Measurements from ENCODE around the gene ENTPD6.

Gene ENTPD6

DNA sequence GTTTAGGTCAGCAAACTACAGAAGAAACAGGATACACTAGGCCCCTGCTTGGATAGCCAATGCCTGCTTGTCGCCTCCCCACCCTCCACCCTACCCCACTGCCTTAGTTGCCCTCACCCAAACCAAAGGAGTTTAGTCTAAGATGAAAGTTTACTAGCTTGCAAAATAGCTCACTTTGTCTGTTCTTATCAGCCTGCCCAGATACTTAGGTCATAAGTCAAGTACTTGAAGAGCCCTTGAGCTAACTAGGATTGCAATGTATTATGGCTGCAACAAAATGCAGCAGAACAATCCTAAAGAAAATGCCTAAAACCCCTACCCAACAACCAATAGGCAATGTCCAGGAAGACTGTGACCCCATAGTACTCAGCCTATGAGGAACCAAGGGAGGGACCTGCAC, 7.3 kb upstream of the ENTPD6 start:
- no peak for DNase-seq

DNA sequence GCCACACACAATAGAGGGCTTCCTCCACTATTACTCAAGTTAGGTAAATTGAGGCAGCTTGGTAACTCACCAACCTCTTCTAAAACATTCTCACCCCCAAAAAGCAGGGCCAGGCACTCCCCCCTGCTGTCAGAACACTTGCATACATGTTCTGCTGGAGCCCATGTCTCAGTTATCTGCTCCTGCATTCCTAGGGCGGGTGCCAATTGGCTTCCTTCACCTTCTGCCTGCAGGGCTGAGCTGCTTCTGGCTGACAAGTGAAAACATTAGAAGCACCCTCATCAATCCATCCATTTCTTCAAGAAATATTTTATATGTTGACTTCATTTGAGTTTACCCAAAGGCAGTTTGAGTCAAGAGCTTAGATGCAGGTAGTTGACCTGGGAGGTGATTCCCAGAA, 4.5 kb upstream of the ENTPD6 start:
- no peak for DNase-seq

DNA sequence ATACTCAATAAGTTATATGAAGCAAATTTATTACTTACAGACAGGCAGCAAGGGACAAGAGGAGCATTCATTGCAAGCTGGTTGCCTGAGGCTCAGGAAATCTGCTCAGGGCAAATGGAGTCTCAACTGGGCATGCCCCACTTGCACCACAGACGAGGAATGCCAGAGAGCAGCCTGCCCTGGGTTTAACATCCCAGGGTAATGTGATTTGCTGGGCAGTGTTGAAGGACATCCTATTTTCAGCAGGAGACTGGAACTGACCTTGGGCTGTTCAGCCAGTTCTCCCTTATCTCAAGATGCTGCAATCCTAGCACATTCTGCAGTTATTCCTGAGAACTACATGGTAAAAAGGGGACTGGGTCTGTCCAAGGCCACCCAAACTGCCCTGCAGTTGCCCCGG, 3.8 kb upstream of the ENTPD6 start:
- no peak for DNase-seq

DNA sequence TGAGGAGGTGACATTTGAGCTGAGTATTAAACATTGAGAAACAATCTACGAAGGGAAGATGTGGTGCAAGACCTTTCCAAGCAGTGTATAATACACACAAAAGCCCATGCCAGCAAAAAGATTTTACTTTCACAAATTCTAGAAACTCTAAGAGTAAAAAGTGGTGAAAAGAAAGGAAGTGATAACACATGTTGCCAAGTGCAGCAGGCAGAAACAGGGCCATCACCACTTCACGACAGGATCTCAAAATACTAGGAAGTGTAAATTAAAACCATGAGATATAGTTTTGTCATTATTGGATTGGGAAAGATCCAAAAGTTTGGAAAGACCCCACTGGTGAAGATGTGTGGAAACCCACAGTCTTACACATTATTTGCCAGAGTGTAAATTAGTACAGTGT, 1.7 kb upstream of the ENTPD6 start:
- no peak for DNase-seq

DNA sequence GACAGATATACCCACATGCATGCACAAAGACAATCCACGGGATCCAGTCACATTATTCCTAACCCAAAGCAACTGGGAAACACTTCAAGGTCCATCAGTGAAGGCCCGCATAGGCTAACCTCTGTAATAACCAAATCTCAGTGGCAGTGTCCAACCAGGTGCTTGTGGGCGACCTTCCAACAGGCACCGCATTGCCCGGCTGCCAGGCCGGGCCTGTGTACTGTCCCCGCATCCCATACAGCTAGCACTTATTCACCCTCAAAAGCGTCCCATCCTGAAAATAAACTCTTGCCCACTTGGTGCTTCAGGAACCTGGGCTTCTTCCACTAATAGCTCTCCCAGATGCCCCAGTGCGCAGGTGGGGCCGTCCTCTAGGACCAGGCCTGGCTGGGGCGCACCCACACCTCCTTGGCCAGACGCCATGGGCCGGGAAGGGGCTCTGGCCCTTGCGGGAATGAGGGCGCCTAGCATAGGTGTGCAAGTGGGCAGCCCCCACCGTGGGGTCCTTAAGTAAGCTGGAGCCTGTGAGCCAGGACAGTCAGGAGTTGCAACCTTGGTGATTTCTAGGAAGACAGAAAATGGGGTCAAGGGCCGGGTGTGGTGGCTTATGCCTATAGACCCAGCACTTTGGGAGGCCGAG, 1.1 kb upstream of the ENTPD6 start:
- DNase-seq, result no peak

DNA sequence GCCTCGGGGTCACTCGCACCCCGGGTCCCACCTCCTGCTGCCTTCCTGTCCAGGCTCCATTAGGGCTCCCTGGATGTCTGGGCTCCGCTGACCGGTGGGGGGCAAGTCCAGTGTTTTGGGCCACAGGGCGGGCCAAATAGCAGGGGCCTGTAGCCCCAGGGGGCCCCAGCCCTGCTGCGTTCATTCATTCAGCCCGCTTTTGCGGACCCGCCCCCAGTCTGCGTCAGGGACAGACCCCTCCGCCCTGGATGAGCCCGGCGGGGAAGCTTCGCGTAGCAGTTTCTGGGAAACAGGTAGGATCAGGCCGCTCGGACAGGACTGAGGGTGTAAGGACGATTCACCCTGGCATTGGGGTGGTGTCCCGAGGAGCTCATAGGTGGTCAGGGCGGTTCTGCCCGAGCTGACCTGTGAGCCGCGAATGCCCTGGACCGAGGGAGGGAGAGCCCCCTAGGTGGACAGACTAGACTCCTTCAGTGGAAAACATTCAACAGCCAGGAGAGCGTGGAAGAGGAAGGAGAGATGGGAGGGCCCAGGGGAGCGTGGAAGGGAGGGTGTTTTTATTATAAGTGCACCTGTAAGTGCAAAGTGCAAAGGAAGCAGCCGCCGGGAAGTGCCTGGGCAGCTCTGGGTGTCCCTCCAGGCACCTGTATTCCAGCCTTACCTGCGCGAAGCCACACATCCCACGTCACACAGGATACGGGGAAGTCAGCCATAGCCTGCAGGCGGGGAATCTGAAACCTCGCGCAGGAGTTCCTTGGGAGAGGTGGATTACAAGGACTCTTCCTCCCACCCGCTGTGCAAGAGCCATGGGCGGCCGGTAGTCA, 662 bp downstream of the ENTPD6 start:
- no peak for DNase-seq

DNA sequence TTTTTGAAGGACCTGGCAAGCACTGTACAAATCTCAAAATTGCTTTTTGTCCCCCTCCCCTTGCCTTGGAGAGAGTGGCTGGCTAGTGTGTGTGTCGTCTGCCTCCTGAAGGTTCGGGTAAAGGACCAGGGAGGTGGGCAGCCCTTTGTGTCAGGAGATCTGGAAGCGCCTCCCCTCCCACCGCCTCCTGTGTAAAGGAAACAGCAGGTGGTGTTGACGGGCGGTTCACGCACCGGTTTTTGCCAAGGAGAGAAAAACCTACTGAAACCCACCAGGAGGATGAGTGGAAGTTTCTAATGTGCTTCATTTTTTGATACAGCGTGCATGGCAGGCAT, 1.2 kb downstream of the ENTPD6 start:
- peak; percentile 16 for DNase-seq

DNA sequence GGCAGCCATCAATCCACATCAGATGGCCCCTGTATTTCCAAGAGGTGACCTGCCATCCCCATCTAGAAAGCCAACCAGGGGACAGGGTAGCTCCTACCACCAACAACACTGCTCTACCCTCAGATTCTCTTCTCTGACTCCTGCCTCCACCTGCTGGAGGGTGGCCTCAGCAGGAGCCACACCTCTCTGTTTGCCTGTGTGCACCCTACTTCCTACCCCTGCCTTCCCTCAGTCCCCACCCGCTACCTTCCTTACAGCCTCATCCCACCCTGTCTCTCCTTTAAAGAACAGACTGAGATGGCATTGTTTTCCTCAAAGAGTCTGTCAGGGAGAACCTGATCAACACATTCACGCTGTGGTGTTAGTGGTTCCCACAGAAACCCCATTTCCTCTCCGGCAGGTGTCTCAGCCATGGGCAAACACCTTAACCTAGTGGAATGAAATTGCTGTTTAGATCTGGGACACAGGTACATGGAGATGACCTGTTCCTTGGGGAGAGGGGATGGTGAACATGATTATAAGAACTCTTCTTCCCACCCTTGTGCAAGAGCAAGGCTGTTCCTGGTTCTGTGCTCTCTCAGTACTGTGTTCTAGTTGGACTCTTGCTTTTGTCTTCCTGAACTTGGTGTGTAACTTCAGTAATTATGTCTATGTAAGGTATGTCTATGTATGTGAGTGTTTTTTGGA, 1.8 kb downstream of the ENTPD6 start:
- DNase-seq, result no peak

DNA sequence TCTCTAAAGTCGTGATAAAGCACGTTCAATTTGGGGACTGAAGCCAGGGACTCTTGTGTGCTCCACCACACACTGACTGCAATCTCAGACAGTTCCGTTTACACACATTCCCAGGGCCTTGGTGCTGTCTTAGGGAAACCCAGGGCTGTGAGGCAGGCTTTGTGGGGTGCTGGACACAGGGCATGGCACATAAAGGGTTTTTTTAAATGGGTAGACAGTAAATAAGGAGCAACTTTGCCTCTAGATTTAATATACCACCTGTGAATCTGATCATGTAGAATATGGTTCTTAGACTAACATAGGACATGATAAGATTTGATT, 2.3 kb downstream of the ENTPD6 start:
- no peak for DNase-seq

DNA sequence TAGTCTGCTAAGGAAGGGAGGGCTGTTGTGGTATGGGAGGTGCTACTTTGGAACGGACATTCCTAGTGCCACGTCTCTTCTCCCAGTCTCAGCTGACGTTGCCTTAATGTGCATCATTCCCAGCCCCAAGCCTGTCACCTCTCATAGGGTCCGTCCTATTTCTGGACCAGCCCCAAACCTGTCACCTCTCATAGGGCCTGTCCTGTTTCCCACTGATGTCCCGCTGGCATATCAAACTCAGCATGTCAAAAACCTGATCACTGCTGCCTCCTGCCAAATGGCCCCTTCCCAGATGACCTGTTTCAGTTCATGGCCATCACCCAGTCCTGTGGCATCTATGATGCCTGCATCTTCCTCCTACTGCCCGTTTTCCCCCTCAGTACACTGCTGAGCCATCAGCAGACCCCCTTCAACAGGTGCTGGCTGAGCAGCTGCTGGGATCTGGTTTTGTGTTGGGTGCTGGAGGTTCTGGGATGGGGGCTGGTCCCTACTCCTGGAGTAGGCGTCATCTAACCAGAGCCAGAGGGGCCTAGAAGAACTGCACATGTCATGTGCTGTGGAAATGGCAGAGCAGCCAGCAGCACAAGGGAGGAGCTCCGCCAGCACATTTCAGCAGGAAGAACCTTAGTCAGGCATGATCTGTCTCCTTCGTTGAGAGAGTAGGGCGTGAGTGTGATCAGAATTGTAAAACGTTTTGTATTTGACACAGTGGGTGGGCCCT, 3.3 kb downstream of the ENTPD6 start:
- no peak for DNase-seq

DNA sequence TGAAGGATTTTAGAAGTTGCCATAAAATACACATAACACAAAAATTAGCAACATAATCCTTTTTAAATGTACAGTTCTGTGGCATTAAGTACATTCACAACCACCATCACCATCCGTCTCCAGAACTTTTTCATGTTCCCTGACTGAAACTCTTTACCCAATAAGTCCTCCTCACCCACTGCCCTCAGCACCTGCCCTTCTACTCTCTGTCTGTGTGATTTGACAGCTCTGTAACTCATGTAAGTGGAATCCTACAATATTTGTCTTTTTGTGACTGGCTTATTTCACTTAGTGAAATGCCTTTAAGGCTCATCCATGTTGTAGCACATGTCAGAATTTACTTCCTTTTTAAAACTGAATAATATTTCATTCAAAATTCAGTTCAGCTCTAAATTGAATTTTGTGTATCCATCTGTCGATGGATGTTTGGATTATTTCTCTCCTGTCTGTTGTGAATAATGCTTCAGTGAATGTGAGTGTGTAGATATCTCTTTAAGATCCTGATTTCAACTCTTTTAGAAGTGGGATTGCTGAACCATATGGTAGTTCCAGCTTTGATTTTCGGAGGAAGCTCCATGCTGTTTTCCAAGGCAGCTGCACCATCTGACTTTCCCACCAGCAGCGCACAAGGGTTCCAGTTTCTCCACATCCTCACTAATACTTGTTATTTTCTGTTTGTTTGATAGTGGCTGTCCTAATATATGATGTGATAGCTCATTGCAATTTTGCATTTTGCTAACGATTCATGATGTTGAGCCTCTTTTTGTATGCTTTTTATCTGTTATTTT, 4.2 kb downstream of the ENTPD6 start:
- no peak for DNase-seq

DNA sequence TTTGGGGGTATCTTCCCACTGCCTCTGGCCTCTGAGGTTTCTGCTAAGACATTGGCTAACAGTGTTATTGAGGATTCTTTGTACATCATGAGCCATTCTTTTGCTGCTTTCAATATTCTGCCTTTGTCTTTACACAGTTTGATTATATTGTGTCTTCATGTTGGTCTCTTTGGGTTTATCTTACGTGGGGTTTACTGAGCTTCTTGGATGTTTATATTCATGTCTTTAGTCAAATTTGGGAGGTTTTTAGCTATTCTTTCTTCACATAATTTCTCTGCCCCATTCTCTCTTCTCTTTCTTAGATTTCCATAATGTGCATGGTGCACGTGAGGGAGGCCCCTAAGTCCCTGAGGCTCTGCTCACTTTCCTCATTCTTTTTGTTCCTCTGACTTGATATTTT, 7.6 kb downstream of the ENTPD6 start:
- no peak for DNase-seq

DNA sequence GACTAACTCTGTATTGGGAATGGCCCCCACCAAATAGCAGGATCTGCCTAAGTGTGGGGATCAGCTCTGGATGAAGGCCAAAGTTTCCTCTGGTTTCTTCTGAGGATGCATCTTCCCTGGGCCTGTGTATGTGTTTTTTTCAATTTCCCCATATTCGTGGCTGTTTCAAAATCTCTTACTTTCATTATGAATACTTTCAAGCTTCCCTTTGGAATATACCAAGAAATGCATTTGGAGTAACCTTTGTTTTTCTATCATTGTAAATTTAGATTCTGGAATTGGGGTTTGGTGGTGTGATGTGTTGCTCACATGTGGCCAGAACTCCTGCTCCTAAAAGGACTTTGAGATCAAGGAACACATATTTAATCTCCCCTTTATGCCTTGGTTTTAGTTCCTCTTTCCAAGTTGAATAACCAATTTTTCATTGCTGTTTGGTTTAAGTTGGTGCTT, 8.4 kb downstream of the ENTPD6 start:
- no peak for DNase-seq

DNA sequence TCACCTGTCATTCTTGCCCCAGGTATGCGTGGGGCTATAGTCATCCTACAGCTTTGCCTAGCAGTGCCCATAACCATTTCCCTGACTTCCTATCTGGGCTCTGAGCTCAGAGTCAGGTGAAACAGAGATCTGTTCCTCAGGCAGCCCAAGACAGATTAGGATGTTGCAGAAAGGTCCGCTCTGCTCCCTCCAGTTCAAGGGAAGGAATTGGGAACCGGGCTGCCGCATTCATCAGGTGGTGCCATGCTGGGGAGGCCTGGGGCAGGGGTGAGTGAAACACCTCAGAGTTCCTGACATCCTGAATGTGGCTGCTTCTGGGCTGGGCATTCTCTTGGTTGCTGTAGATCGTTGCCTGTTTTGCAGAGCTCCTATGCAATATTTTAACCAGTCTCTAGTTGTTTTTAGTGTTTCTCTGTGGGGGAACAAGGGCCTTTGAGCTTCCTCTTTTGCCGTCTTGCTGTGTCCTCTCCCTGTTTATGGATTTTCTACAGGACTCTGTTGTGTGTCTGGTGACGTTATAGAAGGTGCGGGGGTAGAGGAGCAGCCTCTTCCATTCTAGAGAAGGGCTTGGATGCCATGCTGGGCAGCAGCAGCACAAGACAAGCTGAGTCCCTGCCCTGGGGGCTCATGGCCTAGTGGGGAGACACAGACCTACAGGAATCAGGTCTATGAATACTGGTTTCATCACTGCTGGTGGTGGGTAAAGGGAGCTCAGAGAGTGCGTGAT, 9.2 kb downstream of the ENTPD6 start:
- DNase-seq, result no peak

DNA sequence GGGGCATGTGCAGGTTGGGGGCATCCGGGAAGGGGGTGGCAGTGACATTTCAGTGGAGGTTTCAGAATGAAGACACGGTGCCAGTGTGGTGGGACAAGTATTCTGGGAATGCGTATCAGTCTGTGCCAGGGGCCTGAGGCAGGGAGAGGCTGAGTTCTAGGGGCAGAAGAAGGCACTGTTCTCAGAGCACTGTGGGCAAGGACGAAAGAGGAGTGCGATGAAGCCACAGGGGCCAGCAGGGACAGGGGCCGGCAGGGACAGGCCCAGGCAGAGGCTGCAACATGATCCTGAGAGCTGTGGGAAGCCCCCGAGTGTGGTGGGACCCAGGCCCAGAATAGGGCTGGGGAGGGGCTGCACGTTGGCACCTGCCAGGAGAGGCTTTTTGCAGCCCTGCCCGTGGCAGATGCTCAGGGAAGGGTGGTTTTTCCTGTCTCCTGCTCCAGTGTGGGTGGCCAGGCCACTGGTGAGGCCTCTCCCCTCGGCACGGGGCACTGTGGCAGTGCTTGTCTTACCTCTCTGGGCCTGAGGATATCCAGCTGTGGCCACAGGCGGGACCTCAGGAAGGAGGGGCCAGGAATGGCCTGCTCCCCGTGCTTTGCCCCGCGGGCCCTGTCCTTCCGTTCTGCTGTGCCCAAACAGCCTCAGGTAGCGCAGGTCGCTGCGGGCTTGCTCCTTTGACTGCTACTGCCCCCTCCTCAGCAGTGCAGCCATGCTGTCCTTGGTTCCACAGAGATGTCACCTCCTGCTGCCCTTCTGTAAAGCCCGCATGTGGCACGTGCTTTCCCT, 10.0 kb downstream of the ENTPD6 start:
- DNase-seq, result no peak

DNA sequence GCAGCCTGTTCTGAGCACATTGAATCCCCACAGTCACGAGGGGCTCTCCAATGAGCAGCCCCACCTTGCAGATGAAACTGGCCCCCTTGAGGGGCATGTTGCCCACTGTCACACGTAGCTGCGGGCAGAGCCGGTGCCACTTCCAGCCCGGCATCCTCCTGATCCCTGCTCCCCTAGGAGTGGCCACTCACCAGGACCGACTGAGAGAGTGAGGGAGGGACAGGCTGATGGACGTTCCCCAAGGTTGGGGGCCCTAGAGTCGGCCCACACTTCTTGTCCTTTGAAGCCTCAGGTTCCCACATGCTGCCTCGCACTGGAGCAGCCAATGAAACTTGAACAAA, 10.5 kb downstream of the ENTPD6 start:
- no peak for DNase-seq

DNA sequence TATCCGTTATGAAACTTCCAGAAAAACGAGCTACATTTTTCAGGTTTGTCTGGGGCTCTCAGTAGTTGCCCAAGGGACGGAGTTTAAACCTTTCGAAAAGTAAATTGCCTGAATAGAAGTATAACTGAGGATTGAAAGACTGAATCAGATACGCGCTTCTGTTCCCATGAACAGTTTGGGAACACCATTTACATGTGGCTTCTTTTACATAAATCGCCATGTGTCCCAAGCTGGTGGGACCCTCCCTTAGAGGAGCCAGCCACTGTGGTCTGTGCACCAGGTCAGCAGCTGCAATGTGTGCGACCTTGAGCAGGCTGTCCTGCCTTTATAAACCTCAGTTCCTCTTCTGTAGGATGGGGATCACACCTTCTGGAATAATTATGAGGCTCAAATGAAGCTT, 11.0 kb downstream of the ENTPD6 start:
- no peak for DNase-seq

DNA sequence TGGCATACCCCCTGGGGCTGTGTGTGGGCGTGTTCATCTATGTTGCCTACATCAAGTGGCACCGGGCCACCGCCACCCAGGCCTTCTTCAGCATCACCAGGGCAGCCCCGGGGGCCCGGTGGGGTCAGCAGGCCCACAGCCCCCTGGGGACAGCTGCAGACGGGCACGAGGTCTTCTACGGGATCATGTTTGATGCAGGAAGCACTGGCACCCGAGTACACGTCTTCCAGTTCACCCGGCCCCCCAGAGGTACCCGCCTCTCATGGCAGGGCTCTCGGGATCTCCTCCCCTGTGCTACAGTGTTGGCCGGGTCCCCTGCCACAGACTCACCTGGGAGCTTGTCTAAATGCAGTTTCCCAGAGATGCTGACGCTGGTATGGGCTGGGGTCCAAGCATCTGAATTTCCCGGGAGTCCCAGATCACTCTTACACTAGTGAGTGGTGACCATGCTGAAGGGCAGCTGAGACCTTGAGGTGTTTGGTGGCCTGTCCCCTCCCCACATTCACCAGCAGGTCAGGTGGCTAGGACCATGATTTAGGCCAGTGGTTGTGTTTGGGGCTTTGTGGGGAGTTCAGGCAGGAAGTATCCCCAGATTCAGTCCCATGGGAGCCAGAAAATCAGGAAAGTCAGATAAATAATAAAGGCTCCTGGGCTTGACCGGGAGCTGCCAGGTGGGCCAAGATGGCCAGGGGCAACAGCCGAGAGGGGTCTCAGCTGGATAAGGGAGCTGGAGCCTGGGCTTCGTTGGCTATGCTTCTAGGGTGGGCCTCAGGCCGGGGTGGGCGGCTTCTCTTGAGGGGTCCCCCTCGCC, 11.8 kb downstream of the ENTPD6 start:
- no peak for DNase-seq

DNA sequence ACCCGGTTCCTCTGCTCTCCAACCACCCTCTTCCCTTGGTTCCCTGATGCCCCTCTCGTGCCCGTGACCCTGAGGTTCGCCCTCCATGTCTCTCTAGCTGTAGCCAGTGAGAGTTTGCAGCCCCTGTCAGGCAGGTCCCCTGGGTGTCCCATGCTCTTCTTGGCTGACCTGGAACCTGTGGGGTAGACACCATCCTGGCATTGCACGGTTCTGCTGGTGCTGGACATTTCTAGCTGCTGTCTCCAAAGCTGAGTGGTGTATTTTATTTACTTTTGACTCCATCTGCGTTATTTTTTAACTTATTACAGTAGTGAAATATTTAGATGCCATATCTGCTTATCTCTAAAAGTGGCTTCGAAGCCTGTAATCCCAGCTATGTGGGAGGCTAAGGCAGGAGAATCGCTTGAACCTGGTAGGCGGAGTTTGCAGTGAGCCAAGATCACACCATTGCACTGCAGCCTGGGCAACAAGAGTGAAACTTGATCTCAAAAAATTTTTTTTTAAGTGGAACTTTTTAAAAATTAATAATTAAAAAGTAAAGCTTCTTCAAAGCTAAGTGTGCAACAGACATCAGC, 12.5 kb downstream of the ENTPD6 start:
- DNase-seq, result no peak

DNA sequence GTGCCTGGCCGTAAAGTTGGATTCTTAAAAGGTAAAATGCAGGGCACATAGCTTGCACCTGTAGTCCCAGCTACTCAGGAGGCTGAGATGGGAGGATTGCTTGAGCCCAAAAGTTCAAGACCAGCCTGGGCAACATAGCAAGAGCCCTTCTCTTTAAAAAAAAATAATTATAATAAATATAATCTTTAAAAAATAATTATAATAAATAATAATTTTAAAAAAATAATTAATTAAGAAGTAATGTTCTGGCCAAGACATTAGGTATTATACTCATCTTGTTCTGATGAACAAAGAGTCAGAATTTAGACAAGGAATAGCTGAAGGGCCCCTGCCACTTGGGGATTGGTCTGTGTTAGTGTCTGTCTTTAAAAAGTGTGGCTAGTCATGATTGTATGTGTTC, 13.9 kb downstream of the ENTPD6 start:
- no peak for DNase-seq

Data from DMS79 (cell line).